HG02885 (cell line): Measurements from ENCODE around the gene P2RY6.

Experiments
- ATAC-seq: cut with Tn5 transposase; IDR thresholded peaks from one replicate; pipeline ENCODE4 v1.9.1; 2021; ENCODE audit warnings: mild to moderate bottlenecking; ENCODE audit not compliant: unreplicated experiment, poor library complexity

Gene P2RY6

GRCh38 chr11:73327812-73328364 is 55.8 kb downstream of the P2RY6 start:
- ATAC-seq = no peak

- ATAC-seq = no peak
These were observed 58.5 kb downstream of the P2RY6 start for GRCh38 chr11:73330569-73331093.

DNA sequence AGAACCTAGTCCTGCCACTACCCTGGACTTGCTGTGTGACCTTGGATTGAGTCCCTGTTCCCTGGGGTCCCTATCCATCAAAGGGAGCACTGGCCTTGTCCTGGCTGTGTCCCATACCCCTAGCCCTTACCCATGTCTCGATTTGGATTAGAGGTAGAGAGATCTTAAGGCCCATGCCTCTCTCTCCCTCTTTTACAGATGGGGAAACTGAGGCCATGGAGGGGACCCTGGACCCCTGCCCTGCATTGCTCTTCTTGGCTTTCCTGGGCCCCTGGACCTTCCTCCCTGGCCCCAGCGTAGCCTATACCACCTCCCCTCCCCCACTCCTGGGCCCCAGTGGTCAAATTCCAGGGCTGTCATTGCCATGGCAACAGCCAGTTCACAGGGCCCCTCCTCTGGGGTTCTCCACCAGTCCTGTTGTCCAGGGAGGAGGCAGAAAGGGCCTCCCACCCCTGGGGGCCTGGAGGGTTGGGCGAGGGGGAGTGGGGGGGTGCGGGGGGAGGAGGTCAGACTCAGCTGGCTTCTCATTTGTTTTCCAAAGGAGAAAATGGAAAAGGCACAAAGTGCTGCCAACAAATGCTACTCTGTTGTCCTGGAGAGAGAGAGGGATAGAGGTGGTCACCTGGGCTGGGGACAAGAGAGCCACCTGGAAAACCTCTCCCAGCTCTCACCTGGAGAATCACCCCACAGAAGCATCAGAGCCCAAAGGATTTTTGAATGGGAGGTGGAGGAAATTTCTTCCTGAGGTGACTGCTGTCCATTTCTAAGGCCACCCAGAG is 59.2 kb downstream of the P2RY6 start:
- ATAC-seq = no peak

DNA sequence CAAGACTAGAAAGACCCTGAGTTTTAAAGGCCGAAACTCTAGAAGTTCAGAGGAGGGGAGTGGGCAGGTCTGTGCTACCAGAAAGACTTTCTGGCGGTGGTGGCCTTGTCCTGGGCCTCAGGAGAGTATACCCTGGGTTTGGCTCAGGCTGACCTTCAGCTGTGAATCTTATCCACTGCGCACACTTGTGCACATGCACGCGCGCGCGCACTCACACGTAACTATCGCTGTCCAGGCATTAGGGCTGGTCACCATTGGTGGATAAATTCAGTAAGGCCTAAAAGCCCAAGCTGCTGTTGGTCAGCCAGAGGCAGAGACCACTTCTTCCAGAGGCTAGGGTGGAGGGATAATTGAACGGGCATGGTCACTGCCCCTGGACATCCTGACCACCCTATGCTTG is 61.0 kb downstream of the P2RY6 start:
- ATAC-seq = no peak

DNA sequence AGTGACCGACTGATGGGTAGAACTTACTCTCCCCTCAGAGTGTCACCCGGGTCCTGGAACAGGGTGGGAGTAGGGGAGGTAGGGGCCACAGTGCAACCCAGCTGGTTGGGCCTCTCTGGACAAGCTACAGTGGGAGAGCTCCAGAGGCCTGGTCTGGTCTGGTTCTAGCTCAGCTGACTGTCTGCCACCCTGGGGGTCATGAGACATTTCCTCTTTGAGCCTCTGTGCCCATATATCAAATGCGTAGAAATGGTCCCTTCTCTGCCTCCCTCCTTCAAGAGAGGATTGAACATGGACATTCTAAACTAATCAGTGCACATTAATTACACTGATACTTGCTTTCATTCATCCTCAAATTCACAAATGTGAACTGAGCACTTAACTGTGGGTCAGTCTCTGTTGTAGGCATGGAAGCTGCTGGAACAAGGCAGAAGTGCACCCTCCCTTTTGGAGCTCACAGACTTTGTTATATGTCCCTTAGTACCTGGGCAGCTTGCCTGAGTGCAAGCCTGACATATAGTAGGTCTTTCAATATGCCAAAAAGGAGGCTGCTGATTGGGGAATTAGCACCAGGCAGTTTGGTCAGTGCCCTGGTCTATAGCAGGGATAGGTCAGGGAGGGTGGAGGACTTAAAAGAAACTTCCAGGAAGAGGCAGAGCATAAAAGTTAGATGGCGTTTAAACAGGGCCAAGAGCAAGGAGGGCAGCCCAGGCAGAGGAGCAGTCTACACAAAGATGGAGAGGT is 61.7 kb downstream of the P2RY6 start:
- no peak for ATAC-seq

DNA sequence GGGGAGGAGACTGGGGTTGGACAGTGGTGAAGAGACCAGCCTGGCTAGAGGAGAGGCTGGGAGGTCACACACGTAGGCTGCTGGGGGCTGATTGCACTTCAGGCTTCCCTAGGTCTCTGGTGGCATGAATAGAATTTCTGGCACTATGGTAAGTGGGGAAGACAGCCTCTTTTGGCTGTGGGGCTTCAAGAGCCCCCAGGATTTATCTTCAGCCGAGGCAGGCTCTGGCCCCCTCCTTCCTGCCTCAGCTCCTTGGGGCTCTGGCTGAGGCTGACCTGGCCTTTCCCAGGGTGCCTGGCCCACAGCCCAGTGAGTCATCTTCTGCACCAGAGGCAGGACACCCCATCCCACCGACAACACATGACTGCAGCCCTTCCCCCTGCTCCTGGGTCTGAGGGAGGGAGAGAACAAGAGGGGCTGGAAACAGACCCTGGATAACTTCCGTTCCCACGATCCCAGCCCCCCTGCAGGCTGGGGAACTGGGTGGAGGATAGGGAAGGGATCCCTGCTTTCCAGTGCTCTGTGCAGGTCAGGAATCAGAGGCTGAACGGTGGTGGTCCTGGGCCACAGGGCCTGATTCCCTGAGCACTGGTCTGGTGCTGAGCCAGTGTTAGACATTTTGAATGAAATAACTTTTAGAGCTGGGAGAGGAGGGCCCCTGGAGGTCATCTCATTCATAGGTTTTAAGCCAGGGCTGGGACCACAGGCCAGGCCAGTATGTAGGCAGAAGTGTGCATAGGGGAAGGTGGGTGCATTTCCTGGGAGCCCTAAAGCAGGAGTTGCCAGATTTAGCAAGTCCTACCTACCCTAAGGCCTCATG is 62.5 kb downstream of the P2RY6 start:
- no peak for ATAC-seq

- no peak for ATAC-seq
These were observed 63.2 kb downstream of the P2RY6 start for GRCh38 chr11:73335204-73335923.

GRCh38 chr11:73337846-73338245 is 65.7 kb downstream of the P2RY6 start:
- ATAC-seq = no peak

GRCh38 chr11:73338279-73338678 is 66.1 kb downstream of the P2RY6 start:
- ATAC-seq = no peak

GRCh38 chr11:73340164-73340563 is 68.0 kb downstream of the P2RY6 start:
- no peak for ATAC-seq

GRCh38 chr11:73342633-73343032 is 70.5 kb downstream of the P2RY6 start:
- ATAC-seq = no peak

- no peak for ATAC-seq
These were observed 71.1 kb downstream of the P2RY6 start for GRCh38 chr11:73343076-73343873.

GRCh38 chr11:73344191-73344607 is 72.1 kb downstream of the P2RY6 start:
- no peak for ATAC-seq

DNA sequence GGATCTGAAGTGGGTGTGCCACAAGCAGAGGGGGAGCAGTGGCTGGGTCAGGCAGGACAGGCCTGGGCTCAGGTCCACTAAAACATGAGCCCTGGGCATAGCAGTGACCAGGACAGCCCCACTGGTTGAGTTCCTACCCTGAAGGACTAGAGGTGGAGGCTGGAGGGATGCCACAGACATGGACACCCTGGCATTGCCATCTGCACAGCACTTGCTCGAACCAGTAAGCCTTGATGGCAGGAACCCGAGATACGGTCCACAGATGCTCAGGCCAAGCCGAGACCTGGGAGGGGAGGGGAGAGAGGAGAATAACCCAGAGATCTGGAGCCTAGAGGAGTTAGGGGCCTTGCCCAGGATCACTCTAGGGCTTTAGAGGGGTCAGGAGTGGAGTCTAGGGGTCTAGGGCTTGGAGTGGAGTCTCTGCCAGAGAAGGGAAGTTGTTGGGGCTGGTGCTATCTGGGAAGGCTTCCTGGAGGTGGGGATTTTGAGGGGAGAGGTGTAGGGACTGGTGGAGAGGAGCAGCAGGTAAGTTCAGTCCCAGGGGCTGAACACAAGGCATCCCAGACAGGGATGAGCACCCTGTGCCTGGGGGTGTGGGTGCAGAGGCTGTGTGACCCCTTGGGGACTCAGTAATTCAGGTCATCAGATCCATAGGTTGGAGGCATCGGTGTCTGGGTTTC is 73.5 kb downstream of the P2RY6 start:
- ATAC-seq = no peak

GRCh38 chr11:73346186-73346935 is 74.2 kb downstream of the P2RY6 start:
- no peak for ATAC-seq

GRCh38 chr11:73347067-73347466 is 74.9 kb downstream of the P2RY6 start:
- ATAC-seq = no peak
